ENCODE data around the gene TNPO3. TPM values are rescaled to one million over a fixed set of nuclear protein-coding genes. Genes with fewer than 3 reads are reported as not detected.
"Not testable (repeated sequence)": the region's sequence is repeated elsewhere in the genome, so short reads cannot be mapped to it uniquely, and the experiment has no call there.

The TNPO3 gene
- total RNA-seq, 1 donor from 2014 or later, result 56.2 TPM

DNA sequence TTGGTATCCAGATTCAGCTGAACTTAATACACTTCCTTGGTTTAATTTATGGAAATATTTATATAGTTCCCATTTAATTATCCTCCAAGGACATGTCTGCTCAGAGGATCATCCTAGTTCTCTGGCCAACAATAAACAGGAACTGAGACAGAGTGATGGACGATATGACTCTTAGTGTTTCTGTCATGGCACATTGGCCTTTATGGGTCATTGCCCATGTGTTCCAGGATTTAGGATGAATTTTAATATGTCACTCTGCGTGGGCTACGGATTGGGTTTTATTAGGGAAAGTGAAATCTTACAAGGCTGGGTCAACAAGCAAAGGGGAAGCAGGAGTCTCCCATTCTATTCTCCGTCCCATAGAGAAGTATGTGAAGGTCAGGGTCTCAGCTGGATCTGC, 18.8 kb upstream of the TNPO3 start:
- Mint-ChIP-seq H3K9me3 (no peaks in the 10 kb centered on the region), H3K4me1 (no peaks in the 10 kb centered on the region), H3K4me3 (no peak overlapping the region), H3K36me3 (ENCODE audit: low read depth) (no peaks in the 10 kb centered on the region), H3K27me3 (no peaks in the 10 kb centered on the region), H3K27ac (no peak overlapping the region)
- DNase-seq (no peak), ATAC-seq (ENCODE audit: low read depth) (no peak)
- TF ChIP-seq, protein P1, sequence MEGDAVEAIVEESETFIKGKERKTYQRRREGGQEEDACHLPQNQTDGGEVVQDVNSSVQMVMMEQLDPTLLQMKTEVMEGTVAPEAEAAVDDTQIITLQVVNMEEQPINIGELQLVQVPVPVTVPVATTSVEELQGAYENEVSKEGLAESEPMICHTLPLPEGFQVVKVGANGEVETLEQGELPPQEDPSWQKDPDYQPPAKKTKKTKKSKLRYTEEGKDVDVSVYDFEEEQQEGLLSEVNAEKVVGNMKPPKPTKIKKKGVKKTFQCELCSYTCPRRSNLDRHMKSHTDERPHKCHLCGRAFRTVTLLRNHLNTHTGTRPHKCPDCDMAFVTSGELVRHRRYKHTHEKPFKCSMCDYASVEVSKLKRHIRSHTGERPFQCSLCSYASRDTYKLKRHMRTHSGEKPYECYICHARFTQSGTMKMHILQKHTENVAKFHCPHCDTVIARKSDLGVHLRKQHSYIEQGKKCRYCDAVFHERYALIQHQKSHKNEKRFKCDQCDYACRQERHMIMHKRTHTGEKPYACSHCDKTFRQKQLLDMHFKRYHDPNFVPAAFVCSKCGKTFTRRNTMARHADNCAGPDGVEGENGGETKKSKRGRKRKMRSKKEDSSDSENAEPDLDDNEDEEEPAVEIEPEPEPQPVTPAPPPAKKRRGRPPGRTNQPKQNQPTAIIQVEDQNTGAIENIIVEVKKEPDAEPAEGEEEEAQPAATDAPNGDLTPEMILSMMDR (IDR thresholded peaks at IDR 0.05), result no peak
- intact Hi-C loops (cut with micrococcal nuclease), result no loop called here
- ChIA-PET CTCF (no interaction called here), POLR2A (no interaction called here)

DNA sequence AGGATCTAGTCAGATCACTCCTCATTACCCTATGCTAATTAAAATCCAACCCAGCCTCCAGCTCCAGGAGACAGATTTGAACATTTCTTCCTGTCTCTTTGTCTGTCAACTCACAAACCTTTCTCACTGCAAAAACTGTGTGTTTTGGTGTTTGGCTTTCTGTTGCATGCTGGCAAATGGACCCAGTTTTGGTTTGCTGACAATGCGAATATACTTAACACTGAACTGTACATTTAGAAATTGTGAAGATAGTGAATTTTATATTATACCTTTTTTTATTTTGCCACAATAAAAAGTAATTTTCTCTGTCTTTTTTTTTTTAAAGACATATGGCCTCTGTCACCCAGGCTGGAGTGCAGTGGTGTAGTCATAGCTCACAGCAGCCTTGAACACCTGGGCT, 18.3 kb upstream of the TNPO3 start:
- TF ChIP-seq, protein P1 (IDR thresholded peaks at IDR 0.05), result no peak
- Mint-ChIP-seq H3K36me3 (ENCODE audit: low read depth) (no peaks in the 10 kb centered on the region), H3K27me3 (no peaks in the 10 kb centered on the region), H3K4me1 (no peaks in the 10 kb centered on the region), H3K27ac (no peak overlapping the region), H3K4me3 (no peak overlapping the region), H3K9me3 (no peaks in the 10 kb centered on the region)
- ATAC-seq (ENCODE audit: low read depth) (no peak), DNase-seq (no peak)
- intact Hi-C loops (cut with micrococcal nuclease), result no loop called here
- ChIA-PET CTCF (interaction anchor here (0.8 kb wide), 1 partner anchor 63 kb away, joined by 4 read pairs; no protein-coding TSS in a partner anchor), POLR2A (no interaction called here)

DNA sequence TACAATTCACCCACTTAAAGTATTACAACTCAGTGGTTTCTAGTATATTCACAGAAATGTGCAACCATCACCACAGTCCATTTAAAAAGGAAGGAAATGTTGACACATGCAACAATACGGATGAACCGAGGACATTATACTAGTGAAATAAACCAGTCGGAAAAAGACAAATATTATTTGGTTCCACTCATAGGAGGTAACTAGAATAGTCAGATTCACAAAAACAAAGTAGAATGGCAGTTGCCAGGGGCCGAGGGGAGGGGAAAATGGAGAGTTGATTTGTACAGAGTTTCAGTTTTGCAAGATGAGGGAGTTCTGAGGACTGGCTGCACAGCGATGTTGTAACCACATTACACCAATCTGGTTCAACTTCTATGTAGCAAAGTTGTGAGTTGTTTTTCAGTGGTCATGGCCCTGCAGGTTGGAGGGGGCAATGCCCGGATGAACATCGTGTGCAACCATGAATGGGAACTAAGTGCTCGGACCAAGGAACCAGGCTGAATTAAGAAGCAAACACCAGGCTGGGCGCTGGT, 17.6 kb upstream of the TNPO3 start:
- H3K27ac Mint-ChIP-seq, result no peak overlapping the region
- POLR2A ChIA-PET, result no interaction called here
- H3K4me3 Mint-ChIP-seq, result no peak overlapping the region
- H3K9me3 Mint-ChIP-seq, result no peaks in the 10 kb centered on the region
- intact Hi-C loops (cut with micrococcal nuclease), result no loop called here
- no peaks in the 10 kb centered on the region for H3K36me3 Mint-ChIP-seq (ENCODE audit: low read depth)
- ATAC-seq (ENCODE audit: low read depth) (no peak), DNase-seq (no peak)
- CTCF ChIA-PET, result interaction anchor here (0.8 to 1.2 kb wide), 2 partner anchors 63 to 146 kb away, joined by 3 to 4 read pairs; no protein-coding TSS in a partner anchor
- no peaks in the 10 kb centered on the region for H3K27me3 Mint-ChIP-seq
- TF ChIP-seq, protein P1 (IDR thresholded peaks at IDR 0.05), result no peak
- no peaks in the 10 kb centered on the region for H3K4me1 Mint-ChIP-seq

DNA sequence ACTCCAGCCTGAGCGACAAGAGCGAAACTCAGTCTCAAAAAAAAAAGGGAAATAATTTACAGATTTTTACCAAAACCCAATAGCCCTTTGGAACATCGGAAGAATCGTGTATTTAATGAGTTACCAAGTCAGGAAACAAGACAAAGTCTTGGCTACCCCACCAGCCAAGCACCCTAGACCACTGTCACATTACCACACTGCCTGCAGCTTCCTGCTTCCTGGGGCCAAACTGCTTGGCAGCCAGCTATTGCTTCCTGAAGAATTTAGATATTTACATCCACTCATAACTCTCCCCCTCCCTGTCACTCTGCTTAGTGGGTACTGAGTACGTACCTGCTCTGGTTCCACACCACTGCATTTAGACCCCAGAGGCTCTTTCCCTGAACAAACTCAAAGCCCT, 14.1 kb upstream of the TNPO3 start:
- ATAC-seq (ENCODE audit: low read depth), result no peak
- CTCF ChIA-PET, result no interaction called here
- TF ChIP-seq, protein P1 (IDR thresholded peaks at IDR 0.05), result no peak
- intact Hi-C loops (cut with micrococcal nuclease), result no loop called here
- DNase-seq, result no peak
- H3K36me3 Mint-ChIP-seq (ENCODE audit: low read depth), result no peaks in the 10 kb centered on the region
- POLR2A ChIA-PET, result interaction anchor here (0.5 kb wide), 1 partner anchor 16 kb away, joined by 3 read pairs; no protein-coding TSS in a partner anchor
- H3K27me3 Mint-ChIP-seq, result no peaks in the 10 kb centered on the region
- H3K27ac Mint-ChIP-seq, result no peak overlapping the region
- no peaks in the 10 kb centered on the region for H3K9me3 Mint-ChIP-seq
- H3K4me1 Mint-ChIP-seq, result peaks cover 6% of the 10 kb centered on the region
- H3K4me3 Mint-ChIP-seq, result no peak overlapping the region

DNA sequence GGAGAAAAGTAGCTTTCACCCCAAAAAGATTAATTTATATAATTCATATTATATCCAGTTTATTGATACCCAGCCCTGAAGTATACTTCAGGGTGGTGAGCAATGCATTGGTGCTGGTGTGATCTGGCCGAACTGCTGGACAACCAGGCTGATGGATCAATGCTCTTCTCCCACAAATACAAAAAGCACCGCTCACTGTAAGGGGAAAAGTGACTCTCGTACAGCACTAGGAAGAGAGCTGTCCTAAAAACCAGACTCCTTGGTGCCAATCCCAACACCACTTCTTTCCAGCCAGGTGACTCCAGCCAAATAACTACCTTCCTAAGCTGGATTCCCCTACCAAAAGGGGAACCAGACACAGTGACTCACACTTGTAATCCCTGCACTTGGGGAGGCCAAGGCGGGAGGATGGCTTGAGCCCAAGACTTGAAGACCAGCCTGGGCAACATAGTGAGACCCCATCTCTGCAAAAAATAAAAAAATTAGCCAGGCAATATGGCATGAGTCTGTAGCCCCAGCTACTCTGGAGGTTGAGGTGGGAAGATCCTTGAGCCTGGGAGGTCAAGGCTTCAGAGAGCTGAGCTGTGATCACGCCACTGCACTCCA, 13.1 kb upstream of the TNPO3 start:
- intact Hi-C loops (cut with micrococcal nuclease), result no loop called here
- no peaks in the 10 kb centered on the region for H3K9me3 Mint-ChIP-seq

DNA sequence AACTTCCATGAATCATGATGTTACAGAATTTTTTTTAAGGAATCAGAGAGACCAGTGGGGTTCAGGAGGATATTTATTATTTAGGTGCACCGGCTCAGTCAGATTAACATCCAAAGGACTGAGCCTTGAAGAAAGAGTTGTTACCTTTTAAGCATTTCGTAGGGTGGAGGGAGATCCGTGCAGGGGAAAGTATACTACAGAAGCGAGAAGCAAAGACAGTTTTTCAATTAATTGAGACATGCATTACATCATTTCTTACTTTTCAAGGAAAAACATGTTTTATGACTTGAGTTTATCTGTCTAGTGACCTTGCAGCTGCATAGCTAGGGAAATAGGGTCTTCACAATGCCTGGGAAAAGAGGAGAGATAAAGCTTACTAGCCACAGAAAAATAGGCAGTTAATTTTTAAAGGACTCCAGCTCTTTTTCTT, 12.2 kb upstream of the TNPO3 start:
- ATAC-seq (ENCODE audit: low read depth); H3K4me3 Mint-ChIP-seq; H3K27ac Mint-ChIP-seq; CTCF ChIA-PET; intact Hi-C loops (cut with micrococcal nuclease); H3K36me3 Mint-ChIP-seq (ENCODE audit: low read depth); H3K9me3 Mint-ChIP-seq; DNase-seq; H3K27me3 Mint-ChIP-seq; H3K4me1 Mint-ChIP-seq: not testable (repeated sequence)
- POLR2A ChIA-PET, result interaction anchor here (0.6 to 1.8 kb wide), 2 partner anchors 13 to 29 kb away, joined by 3 to 4 read pairs; partner anchors contain the start of gene TNPO3

More for the DNA sequence above, 13.1 kb upstream of the TNPO3 start:
- DNase-seq (no peak), ATAC-seq (ENCODE audit: low read depth) (no peak)
- Mint-ChIP-seq H3K27ac (no peak overlapping the region), H3K36me3 (ENCODE audit: low read depth) (no peaks in the 10 kb centered on the region), H3K27me3 (no peaks in the 10 kb centered on the region), H3K4me1 (peaks cover 6% of the 10 kb centered on the region), H3K4me3 (no peak overlapping the region)
- TF ChIP-seq, protein P1 (IDR thresholded peaks at IDR 0.05), result no peak
- CTCF ChIA-PET, result no interaction called here
- POLR2A ChIA-PET, result interaction anchor here (0.6 to 1.8 kb wide), 3 partner anchors 9 to 28 kb away, joined by 3 to 4 read pairs (median 4); partner anchors contain the start of gene TNPO3

All from activated B cell treated with CpG ODN at 0.5 μM for 24 hours (primary cell).